ENCODE results near the gene CD48.
"Not testable (repeated sequence)": the region's sequence is repeated elsewhere in the genome, so short reads cannot be mapped to it uniquely, and the experiment has no call there.

Gene CD48

GRCh38 chr1:160712525-160713080, 981 bp upstream of the CD48 start:
- not testable (repeated sequence) for DNase-seq

- DNase-seq, result no peak
Measured at GRCh38 chr1:160711276-160711601, 383 bp downstream of the CD48 start.

DNA sequence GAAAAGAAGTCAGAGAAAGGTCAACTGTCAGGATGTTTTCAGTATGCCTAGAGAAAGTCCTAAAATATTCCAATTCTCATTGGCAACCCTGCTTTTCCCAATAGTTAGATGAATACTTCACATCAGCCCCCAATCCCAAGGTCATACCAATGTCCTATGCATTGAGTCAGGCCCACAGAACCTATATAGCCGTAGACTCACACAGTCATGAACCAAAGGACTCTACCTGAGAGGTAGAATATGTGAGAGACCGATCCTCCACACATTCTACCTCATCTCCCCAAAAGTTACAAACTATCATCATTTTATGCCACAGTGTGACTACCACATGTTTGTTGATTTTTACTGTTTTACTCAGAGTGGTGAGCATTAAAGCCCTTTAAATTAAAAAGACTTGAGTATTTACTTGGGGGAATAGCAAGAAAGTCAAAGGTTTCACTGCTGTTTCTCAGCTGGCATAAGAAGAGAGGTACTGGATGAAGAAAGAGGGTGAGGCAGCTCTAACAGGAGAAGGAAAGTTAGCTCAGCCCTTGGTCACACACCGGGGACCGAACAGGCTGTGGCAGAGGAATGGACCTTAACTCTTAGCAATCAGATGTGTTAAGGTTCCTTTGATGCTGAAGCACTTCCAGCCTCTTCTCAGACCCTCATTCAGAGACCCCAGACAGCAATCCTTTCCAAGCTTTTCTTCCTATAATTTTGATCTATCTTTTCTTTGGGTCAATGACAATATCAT, 937 bp downstream of the CD48 start:
- DNase-seq, result no peak

DNA sequence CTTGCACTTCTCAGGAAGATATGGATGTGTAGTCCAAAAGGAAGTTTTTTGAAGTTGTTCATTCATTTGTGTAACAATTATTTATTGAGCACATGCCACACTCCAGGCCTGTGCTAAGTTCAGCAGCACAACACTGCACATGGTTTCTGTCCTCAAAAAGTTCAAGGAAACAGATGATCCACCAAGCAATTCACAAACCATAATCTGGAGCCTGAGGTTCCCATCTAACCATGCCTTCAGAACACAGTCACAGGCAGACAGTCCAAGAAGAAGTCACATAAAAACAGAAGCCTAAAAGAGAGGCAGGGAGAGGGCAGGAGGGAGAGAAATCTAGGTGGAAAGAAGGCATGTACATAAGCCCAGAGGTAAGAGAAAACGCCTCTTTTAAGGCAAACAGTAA, 1.9 kb downstream of the CD48 start:
- DNase-seq, result no peak

DNA sequence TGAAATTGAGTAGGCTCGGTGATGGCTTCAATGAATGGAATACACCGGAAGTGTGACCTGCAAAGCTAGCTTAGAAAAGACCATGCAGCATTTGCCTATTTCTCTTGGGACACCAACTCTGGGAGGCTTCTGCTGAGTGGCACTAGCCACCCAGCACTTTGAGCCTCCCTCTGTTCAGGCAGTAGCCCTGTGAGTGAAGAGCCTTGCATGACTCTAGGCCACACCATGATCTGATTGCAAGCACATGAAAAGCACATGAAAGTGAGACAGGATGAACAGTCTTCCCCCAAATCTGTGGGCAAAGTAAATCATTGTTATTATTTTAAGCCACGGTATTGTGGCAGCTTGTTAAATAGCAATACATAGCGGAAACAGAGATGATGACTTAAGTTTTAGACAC, 2.8 kb downstream of the CD48 start:
- DNase-seq, result no peak

- DNase-seq, result no peak
Measured at GRCh38 chr1:160708118-160708517, 3.5 kb downstream of the CD48 start.

DNA sequence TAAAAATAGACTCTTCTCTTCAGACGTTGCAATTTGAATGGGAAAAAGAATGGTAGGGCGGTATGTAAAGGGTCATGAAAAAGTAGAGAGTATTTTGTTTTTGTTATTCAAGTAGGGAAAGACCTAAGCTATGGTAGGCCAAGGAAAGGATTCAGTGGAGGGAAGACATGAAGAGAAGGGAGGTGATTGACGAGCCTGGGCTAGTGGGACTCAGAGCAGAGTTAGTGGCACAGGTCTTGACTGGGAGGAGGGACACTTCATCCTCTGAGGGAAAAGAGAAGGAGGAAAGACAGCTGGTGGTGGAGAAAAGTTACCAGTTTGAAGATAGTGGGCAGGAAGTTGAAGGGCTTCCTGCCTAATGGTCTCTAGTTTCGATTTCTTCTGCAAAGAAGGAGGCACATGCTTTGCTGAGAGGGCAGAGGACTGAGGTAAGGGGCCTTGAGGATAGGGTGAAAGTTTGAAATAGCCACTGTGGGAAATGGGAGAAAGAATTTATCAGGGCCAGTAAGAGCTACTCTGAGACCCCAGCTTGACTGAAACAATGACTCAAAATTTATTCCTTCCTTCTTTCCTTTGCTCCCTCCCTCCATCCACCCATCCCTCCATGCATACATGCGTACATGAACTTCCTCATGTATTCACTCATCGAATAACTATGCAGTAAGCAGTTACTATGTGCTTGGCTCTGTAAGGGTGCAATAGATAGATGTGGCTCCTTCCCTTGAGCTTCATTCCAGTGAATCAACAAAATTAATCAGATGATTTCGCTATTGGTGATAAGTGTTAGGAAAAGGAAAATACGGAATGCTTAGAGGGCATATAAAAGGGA, 4.2 kb downstream of the CD48 start:
- DNase-seq, result no peak

- no peak for DNase-seq
Measured at GRCh38 chr1:160706526-160707235, 4.9 kb downstream of the CD48 start.

DNA sequence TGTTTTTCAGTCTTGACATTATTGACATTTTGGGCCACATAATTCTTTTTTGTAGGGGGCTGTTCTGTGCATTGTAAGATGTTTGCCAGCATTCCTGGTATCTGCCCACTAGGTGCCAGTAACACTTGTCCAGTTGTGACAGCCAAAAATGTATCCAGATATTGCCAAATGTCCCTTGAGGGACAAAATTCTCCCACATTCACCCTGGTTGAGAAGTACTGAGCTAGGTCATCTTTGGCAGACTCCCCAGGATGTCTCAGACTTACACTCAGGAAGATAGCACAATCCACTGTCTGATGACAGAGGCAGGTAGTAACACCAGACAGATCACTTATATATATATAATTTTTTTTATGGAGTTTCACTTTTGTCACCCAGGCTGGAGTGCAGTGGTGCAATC, 5.9 kb downstream of the CD48 start:
- no peak for DNase-seq

DNA sequence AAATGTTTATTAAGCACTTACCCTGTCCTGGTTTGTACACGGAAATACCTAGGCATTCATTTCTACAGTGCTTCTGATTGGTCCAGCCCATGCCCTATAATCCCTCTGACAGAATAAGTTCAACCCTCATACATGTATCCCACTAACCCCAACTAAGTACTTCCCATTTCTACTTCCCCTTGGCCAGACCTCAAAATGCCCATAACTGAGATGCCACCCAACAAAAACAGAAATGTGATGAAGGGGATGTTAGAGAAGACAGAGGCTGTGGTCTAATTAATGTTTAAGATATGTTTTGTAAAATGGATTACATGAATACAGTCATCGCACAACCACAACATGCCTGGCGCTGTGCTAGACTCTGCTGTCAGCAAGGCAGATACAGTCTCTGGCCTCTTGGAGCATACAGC, 6.4 kb downstream of the CD48 start:
- DNase-seq, result peak; percentile 32

GRCh38 chr1:160704250-160704649, 7.4 kb downstream of the CD48 start:
- DNase-seq, result no peak

GRCh38 chr1:160702100-160702499, 9.5 kb downstream of the CD48 start:
- DNase-seq, result no peak

- DNase-seq, result peak; percentile 76
Measured at GRCh38 chr1:160692390-160692789, 19.2 kb downstream of the CD48 start.

GRCh38 chr1:160685266-160685665, 26.4 kb downstream of the CD48 start:
- DNase-seq, result no peak

- DNase-seq, result peak; percentile 25
Measured at GRCh38 chr1:160682983-160683865, 28.4 kb downstream of the CD48 start.

- DNase-seq, result no peak
Measured at GRCh38 chr1:160681891-160682140, 29.8 kb downstream of the CD48 start.

DNA sequence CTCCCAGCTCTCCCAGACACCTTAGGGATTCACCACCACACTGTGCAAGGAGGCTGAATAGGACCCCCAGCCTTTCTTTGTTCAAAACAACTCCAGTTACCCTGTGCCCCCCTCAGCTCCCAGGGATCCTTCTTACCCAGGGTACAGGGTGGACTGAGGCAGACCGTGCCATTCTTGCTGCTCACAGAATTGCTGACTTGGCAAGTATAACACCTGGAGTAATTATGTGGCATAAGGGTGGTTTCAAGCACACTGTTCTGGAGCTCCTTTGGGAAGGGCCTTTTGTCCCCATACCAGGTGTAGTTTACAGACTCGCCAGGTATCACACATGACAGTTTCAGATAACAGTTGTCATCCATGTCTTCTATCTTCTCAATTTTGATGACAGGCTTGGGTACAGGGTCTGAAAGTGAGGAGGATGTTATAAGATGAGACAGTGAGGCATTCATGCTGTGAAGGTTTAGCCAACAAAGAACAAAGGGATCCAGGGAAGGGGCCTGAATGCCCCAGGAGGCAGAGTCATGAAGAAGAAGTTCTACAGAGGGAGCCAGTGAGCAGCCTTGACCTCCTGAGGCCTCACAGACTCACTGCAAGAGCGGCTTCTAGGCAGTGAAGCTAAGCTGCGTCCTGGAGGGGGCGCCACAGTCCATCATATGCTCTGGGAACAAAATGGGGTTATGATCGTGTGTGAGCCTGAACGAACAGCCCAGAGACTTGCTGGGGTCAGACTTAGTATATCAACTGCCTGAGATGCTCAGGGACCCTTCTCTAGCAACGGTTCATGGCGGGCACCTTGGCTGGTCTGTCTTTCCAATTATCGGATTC, 30.3 kb downstream of the CD48 start:
- peak; percentile 83 for DNase-seq

DNA sequence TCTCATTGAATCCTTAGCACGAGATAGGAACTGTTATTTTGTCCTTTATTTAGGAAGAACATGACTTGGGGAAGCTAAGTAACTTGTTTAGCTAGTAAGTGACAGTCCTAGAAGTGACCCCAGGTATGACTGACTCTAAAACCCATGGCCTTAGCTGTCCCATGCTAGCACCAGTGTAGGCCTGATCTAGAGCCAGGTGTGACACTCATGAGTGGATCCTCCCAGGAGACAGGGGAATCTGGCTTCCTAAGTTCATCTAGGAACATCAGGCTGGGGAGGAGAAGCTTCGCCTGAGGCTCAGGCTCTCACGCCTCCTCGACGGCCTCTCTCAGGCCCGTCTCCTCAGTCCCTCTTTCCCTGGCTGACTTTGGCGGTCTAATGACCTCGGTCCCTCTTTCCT, 31.2 kb downstream of the CD48 start:
- DNase-seq, result no peak

- DNase-seq, result no peak
Measured at GRCh38 chr1:160679893-160680292, 31.7 kb downstream of the CD48 start.

- no peak for DNase-seq
Measured at GRCh38 chr1:160676869-160677597, 34.6 kb downstream of the CD48 start.
